Hepatocyte (in vitro differentiated cells): Measurements from ENCODE around the gene EML3.
"Not testable (repeated sequence)": the region's sequence is repeated elsewhere in the genome, so short reads cannot be mapped to it uniquely, and the experiment has no call there.

Experiments
- EZH2 ChIP-seq: fragments of 200-600 bp; sonication (generic); IDR thresholded peaks from 2 replicates; pipeline ENCODE4 v1.6.1; 2016; ENCODE audit warnings: antibody characterized with exemption, mild to moderate bottlenecking, borderline replicate concordance
- EZH2phosphoT487 ChIP-seq: fragments of 200-600 bp; sonication (generic); IDR thresholded peaks from one replicate; pipeline ENCODE4 v1.6.1; 2018; ENCODE audit warnings: antibody characterized with exemption, mild to moderate bottlenecking, low read depth, moderate library complexity; ENCODE audit not compliant: unreplicated experiment, severe bottlenecking
- TF ChIP-seq, protein P1 (sequence below): fragments of 200-600 bp; sonication (generic); IDR thresholded peaks from 2 replicates; pipeline ENCODE4 v1.5.1; 2016; ENCODE audit warnings: antibody characterized with exemption, mild to moderate bottlenecking; ENCODE audit not compliant: poor library complexity

DNA sequence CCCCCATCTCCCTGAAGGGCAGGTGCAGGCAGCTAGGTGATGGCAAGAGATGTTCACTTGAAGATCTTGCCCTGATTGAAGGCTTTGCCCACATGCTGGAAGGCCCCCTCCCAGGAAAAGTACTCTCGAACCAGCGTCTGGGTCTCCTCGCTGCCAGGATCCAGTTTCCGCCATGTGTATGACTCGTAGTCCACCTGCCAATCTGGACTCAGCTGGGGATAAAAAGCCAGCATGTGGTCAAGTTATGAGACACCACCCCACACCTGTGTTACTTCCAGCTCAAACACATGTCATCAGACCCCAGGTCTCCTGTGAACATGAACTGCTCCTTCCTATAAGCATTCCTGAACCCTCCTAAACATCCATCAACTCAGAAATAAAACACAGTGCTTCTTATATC is 52.9 kb downstream of the EML3 start:
- TF ChIP-seq, protein P1, sequence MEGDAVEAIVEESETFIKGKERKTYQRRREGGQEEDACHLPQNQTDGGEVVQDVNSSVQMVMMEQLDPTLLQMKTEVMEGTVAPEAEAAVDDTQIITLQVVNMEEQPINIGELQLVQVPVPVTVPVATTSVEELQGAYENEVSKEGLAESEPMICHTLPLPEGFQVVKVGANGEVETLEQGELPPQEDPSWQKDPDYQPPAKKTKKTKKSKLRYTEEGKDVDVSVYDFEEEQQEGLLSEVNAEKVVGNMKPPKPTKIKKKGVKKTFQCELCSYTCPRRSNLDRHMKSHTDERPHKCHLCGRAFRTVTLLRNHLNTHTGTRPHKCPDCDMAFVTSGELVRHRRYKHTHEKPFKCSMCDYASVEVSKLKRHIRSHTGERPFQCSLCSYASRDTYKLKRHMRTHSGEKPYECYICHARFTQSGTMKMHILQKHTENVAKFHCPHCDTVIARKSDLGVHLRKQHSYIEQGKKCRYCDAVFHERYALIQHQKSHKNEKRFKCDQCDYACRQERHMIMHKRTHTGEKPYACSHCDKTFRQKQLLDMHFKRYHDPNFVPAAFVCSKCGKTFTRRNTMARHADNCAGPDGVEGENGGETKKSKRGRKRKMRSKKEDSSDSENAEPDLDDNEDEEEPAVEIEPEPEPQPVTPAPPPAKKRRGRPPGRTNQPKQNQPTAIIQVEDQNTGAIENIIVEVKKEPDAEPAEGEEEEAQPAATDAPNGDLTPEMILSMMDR, result not testable (repeated sequence)
- not testable (repeated sequence) for TF ChIP-seq EZH2phosphoT487, EZH2
